Endothelial cell of umbilical vein (primary cell): ENCODE results near the gene MFSD6L.

Source experiments
- CTCF ChIP-seq, 2 donors: IDR thresholded peaks; 1 replicate in 1 of 2; 2 replicates in 1 of 2; pipeline ENCODE4 v1.5.1; 2011; ENCODE audit warnings: low read length in 2 of 2, mild to moderate bottlenecking in 2 of 2, moderate library complexity in 2 of 2, control low read depth in 1 of 2, inconsistent platforms in 1 of 2, low read depth in 1 of 2; ENCODE audit not compliant: insufficient read depth in 1 of 2; ENCODE audit errors: extremely low read depth in 1 of 2
- EZH2 ChIP-seq: IDR thresholded peaks from 2 replicates; pipeline ENCODE4 v1.6.1; 2012; ENCODE audit warnings: borderline replicate concordance, low read depth, mild to moderate bottlenecking, moderate library complexity, low read length, inconsistent platforms; ENCODE audit not compliant: severe bottlenecking
- JUN ChIP-seq: IDR thresholded peaks from 2 replicates; pipeline ENCODE4 v1.6.1; 2011; ENCODE audit warnings: borderline replicate concordance, low read depth; ENCODE audit not compliant: insufficient read length, insufficient read depth
- POLR2A ChIP-seq: IDR thresholded peaks from 2 replicates; pipeline ENCODE4 v1.6.1; 2012; ENCODE audit warnings: low read depth, mild to moderate bottlenecking, control low read depth, low read length
- POLR2AphosphoS5 ChIP-seq: IDR thresholded peaks from 2 replicates; pipeline ENCODE4 v1.6.1; 2012; ENCODE audit warnings: low read depth, mild to moderate bottlenecking, control low read depth, low read length, moderate library complexity; ENCODE audit not compliant: insufficient read depth
- TF ChIP-seq, protein P1 (sequence below): IDR thresholded peaks from 2 replicates; pipeline ENCODE4 v1.6.1; 2011; ENCODE audit not compliant: insufficient read depth, insufficient read length

- TF ChIP-seq POLR2AphosphoS5 = no peak
- no peak for TF ChIP-seq JUN
- no peak for TF ChIP-seq CTCF (IDR thresholded peaks at IDR 0.05; ENCODE audit: extremely low read depth in 1 of 2, insufficient read depth in 1 of 2, low read depth in 1 of 2, low read length in 2 of 2)
- no peak for TF ChIP-seq EZH2
- no peak for TF ChIP-seq POLR2A
- TF ChIP-seq, protein P1, sequence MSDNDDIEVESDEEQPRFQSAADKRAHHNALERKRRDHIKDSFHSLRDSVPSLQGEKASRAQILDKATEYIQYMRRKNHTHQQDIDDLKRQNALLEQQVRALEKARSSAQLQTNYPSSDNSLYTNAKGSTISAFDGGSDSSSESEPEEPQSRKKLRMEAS = no peak
These were observed 7.9 kb upstream of the MFSD6L start for GRCh38 chr17:8806926-8807550.
